HG03432 (cell line): ENCODE data around the gene BSND.
A peak's percentile ranks its signal among the peaks of the same experiment; 100 is the strongest.
"Not testable (repeated sequence)": the region's sequence is repeated elsewhere in the genome, so short reads cannot be mapped to it uniquely, and the experiment has no call there.

Source experiments
- ATAC-seq: cut with Tn5 transposase; IDR thresholded peaks from one replicate; pipeline ENCODE4 v1.9.1; 2021; ENCODE audit warnings: mild to moderate bottlenecking, moderate library complexity; ENCODE audit not compliant: unreplicated experiment

Gene BSND

DNA sequence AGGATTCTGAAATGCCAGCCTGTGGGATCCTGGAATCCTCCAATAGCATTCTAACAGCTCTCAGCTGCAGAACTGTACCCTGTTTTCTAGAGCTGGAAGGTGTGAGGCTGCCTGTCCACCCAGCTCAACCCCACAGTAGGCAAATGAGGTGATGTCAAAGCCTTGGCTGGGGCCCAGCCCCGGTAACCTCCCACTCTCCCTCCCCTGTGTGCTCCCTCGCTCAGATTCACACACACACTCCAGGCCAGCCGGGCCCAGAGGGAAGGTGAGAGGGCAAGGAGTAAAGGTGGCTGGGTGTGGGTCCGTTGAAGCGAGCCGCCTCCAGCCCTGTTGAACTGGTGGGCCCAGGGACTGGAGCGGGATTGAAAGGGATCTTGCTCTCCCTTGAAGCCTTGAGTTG is at the start of gene BSND:
BSND (plus strand) TSS at position 257 of the 400 bp plus-strand sequence. CDS start 254 bp downstream, outside the sequence.
- peak; percentile 63 for ATAC-seq

DNA sequence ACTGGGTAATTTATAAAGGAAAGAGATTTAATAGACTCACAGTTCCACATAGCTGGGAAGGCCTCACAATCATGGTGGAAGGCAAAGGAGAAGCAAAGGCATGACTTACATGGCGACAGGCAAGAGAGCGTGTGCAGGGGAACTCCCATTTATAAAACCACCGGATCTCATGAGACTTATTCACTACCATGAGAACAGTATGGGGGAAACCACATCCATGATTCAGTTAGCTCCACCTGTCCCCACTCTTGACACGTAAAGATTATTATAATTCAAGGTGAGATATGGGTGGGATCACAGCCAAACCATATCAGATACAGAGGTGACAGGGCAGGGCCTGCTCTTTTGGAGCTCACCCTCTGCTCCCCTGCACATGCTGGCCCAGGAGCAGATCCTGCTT is 49.7 kb upstream of the BSND start:
- ATAC-seq, result no peak

DNA sequence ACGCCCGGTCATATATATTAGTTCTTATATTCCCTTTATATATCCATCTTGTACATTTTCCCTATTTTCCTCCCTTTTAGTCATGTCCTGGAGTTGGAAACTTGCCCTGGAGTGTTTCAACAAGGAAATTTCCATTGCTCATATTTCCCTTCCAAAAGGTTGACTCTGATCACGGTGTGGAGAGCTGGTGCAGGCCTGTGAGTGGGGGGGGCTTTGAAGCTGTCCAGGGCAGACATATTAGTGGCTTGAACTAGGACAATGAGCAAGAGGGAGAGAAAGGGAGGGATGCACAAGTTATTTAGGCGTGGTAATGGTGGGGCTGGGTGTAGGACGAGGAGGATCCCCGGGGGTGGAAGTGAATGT is 48.7 kb upstream of the BSND start:
- no peak for ATAC-seq

DNA sequence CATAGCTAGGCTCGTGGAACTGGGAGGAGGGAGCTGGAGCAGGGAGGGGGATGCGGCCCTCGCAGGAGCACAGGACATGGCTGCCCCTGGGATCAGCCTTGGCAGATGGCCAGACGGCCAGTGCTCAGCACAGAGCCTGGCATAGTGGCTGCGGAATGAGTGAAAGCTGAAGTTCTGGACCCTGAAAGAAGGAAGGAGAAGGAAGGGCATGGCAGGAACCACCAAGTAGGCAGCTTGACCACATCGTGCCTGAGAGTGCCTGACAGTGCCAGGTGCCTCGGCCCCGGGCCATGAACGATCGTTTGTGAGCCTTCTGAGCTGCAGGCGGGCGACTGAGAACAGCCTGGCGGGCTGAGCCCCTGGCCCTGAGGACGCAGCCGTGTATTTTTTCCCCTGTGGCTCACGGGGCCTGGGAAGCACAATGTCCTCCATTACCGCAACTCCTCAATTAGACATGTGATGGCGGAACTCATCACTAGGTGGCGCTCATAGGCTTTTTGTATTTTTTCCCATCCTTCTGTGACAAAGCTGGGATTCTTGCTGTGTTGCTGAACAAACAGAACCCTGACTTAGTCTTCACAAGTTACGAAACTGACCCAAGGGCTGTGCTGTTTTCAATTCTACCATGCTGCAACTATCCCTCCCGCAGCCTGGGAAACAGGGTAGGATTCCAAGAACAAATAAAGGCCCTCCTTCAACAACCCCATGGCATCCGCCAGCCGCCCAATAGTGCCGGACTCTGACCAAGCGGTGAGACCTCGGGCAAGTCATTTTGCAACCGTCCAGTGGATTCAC is 48.2 kb upstream of the BSND start:
- peak; percentile 66 for ATAC-seq

DNA sequence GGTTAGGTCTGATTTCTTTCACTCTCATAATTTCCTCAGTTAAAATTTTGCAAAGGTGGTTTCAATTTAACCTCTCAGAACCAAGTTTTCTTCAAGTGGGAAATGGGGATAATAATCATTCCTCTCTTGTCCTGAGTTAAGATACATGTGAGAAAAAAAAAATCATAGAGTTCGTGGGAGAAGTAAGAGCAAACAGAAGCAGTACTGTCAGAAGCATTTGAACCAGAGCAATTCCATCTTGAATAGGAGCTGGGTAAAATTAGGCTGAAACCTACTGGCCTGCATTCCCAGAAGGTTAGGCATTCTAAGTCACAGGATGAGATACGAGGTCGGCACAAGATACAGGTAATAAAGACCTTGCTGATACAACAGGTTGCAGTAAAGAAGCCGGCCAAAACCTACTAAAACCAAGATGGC is 46.9 kb upstream of the BSND start:
- ATAC-seq, result no peak

DNA sequence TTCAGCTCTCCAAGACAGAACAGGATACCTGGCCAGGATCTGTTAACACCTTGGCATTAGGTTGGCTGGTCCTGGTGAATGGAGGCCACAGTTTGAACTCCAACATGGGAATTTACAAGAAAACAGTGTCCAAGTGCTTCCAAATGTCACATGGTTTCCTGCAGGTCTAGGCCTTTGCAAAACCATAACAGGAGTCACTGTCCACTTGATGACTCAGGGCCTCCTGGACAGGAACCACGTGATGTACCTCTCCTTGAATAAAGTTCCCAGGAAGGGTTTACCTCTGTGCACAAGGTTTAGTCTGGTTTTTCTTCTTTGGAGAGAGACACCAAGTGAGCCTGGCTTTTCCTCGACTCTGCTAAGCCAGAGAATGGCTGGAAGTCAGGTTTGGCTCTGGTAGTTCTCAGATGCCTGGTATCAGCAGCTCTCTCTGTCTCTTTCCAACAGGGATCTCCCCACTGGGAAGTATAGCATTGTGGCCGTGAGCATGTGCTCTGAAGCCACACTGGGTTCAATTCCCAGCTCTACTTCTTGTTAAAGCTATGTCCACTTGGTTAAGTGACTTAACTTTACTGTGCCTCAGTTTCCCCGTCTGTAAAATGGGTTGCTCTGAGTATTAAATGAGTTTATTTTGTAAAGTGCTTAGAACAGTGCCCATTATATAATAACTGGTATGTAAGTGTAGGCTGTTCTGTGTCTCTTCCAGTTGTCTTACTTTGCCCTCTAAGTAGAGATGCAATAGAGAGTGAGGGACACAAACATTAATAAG is 45.6 kb upstream of the BSND start:
- ATAC-seq, result no peak

DNA sequence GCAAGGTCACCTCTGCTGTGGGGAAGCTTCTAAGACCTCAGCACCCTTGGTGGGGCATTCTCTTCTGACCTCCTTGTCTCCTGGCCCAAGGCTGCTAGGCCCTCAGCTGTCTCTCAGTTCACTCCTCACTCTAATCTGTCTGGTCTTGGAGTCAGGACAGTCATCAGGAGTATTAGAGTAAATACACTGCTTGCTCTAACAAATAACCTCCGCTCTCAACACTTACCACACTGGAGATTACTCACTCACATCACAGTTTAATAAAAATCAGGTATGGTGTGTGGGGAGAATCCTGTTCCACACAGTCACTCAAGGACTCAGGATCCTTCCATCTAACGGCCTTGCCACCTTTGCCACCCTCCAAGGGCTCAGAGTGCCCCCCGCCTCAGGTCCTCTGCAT is 44.9 kb upstream of the BSND start:
- no peak for ATAC-seq

DNA sequence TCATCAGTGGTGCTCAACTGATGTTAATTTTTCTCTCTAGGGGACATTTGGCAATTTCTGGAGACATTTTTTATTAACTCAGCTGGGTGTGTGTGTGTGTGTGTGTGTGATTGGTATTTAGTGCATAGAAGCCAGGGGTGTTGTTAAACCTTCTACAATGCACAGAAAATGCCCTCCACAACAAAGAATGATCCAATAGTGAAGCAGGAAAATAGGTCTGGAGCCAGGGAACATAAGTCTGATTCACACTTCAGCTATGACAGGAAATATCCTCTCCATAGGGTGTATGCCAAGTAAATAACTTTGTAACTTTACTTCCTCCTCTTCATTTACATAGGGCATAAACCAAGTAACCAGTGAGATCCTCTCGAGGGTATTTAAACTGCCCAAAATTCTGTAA is 43.4 kb upstream of the BSND start:
- ATAC-seq, result no peak

DNA sequence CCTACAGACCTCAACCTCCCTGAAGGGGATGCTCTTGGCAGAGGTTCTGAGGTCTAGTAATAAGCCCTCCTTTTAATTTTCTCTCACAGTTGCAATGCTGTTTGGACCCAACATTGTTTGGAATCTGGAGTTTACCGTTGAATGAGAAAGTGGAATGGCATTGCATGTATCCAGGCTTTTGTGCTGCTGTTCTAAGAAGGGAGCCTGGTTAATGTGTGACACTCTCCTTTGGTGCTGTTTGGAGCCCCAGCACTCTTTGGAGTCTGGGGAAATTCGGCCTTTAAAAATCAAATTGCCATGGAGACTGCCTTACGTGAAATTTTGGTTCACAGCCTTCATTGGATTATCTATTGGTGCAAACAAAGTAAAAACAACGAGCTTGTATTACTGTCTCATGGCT is 42.0 kb upstream of the BSND start:
- no peak for ATAC-seq

DNA sequence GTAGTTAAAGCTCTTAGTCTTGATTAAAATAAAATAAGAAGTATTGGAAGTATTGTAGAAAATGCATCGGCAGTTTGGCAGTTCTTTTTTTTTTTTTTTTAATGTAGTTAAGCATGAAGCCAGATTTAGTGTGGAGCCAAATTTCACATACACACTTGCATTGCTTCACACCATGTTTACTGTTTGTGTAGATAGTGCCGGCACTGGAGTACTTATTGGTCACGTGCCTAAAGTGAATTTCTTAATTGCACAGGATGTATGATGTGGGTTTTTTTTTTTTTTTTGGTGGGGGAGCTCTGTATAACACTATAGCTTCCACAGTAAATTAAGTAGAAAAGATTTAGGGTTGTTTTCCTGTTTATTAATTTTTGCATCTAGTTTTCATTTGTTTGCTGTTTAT is 39.5 kb upstream of the BSND start:
- ATAC-seq, result no peak

DNA sequence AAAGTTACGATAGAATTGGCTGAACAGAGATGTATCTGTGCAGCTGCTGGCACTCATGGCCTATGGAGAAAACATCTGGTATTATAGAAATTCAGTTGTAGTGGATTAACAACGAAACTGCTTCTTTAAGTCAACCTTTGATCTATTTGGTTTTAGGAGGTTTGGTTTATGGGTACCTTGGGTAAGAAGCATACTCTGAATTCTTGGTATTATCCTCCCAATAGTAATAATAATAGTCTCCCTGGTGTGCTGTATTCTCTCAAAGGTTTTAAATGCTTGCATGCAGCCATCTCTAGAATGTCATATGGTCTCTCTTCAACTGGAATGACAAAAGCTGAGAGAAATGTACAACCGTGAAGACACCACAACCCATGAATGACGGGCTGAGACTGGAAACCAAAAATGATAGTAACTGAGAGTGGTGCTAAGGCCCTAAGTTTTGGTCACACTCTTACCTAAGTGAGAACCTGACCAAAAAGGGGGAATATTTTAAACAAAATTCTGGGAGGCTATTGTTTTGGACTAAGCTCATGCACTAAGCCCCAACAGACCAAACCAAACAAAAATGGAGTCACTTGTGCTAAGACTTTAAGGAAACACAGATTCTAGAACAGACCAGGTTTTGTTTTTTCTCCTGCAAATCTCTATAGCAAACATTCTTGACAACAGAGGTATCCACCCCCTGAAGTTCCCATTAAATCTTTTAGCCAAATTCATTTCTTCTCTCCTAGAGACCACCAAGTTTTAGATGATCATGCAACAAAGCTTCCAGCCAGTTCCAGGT is 35.9 kb upstream of the BSND start:
- no peak for ATAC-seq

DNA sequence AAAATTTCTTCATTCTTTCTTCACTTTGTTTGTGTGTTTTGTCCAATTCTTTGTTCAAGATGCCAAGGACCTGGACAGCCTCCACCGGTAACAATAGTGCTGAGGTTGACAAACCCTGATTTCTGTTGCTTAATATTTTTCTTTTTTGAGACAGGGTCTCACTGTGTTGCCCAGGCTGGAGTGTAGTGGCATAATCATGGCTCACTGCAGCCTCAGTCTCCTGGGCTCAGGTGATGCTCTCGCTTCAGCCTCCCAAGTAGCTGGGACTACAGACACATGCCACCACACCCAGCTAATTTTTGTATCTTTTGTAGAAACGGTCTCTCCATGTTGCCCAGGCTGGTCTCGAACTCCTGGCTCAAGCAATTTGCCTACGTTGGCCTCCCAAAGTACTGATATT is 34.9 kb upstream of the BSND start:
- ATAC-seq, result not testable (repeated sequence)

DNA sequence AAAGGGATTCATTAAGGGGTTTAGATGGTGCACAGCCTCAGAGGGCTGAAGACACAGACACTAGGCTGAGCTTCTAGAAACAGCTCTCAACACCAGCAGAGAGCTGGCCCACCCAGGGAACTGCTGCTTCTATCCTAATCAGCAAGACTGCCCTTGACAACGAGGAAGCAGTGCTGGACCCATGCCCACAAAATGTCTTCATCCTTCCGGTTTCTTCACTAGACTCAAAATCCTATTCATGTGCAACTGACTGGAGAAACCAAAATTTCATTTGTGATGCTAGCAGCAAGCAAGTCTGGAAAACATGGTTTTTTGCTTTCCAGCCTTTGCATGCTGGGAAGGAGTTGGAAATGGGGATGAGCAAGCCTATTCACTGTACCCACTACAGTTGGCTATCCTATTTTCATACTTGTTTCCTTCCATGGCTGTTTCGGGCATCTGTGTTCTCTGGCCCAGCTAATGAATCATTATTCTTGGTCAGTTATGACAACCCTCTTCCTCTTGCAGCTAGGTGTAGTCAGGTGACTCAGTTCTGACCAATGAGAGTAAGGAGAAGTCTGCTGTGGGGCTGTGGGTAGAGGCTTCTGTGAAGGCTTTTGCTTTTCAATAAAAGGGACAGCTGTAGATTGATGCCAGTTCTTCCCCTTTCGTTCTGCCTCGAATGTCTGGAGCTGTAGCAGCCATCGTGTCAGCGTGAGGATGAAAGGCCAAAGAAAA is 33.0 kb upstream of the BSND start:
- peak; percentile 92 for ATAC-seq

DNA sequence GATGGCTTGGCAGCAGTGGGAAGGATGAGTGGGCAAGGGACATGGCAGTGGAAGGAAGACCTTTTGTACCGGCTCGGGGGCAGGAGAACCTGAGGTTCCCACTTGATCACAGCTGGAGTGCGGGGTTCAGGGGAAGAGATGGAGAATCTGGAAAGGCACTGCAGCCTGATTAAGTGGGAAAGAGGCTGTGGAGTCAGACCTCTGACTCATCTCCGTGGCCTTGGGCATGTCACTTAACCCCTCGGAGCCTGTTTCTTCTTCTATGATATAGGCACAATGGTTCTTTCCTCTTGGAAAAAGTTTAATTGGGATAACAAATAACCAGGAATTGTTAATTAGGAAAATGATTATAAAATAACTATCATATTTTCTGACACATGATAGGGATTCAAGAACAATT is 31.4 kb upstream of the BSND start:
- no peak for ATAC-seq

DNA sequence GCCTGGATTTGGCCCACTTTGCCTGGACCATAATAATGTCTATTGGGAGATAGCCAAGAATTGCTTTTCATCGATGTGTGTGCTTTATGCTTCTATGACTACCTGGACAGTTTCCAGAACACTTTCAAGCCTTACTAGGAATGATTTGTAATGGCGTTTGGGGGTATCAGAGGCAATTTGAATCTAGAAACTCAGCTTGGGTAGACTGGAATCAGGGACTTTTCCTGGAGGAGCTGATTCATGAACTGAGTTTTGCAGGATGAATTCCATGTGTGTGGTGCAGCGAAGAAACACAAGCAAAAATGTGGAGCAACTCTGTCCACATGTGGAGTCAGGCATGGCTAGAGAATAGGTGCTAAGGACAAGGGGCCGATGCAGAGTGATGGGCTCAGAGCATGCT is 30.2 kb upstream of the BSND start:
- no peak for ATAC-seq

DNA sequence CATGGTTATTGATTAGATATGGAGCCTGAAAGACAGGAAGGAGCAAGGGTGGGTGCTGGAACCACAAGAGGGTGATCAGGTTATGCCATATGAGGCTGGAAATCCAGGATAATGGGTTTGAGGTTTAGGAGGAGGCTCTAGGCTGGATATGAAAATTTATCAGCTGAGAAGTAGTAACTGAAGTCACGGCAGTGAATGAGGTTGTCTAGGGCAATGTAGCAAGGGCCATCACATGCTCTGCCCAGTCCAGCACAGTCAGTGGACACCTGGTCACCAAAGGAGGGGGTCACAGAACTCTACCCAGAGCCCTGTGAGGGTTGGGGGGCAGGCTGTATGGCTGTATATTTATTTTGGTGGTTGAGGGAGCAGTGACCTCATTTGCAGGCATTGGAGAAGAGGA is 28.9 kb upstream of the BSND start:
- ATAC-seq, result no peak

DNA sequence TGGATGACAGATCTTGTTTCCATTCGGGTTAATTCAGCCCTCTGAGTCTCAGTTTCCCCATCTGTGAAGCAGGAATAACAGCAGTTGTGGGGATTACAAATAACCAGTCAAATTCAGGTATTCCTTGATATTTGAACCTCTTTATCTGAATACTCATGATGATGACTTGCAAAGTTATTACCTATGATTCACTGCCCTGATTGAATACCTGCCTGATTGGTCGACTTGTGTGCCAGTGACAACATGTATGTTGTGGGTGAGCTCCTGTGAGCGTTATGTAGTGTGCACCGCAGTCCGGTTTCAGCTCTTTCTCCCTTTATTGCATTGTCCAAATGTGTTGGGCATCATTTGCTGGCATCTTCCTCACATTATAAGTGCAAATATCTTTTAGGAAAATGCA is 27.8 kb upstream of the BSND start:
- ATAC-seq, result no peak

DNA sequence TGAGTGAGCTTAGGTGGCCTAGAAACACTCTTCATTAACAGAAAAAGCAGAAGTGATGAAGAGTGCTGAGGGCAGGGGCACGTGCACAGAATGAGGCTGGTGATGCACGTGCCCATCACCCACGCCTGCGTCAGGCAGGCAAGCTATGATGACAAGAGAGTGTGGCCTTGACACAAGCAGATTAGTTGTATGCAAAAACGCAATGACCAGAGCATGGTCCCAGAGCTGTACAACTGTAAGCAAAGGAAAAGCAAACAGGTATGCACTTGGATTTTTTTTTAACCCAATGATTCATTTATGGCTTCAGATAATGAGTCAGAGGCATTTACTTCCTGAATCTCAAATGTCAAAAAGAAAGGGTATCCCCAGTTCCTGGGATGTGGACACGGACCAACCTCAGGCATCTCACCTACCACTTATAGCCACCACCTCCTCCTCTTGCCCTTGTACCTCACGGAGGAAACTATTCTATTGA is 27.4 kb upstream of the BSND start:
- ATAC-seq, result peak; percentile 93

DNA sequence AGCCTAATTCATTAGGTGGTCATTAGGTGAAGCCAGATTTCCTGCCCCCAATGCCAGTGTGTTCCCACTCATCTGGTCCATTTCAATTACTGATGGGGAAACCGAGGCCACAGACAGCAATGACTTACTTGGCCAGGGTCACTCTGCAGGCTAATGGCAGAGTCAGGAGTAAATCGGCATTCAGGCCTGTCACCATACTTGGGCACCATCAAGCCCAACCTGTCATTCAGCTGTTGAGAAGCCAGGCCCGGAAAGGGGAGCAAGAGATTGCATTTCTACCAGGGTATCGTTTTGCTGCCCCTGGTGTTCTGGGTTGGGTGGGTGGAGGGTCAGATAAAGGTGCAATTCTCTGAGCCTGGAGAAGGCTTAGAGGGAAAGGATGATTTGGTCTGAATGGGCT is 26.3 kb upstream of the BSND start:
- no peak for ATAC-seq

DNA sequence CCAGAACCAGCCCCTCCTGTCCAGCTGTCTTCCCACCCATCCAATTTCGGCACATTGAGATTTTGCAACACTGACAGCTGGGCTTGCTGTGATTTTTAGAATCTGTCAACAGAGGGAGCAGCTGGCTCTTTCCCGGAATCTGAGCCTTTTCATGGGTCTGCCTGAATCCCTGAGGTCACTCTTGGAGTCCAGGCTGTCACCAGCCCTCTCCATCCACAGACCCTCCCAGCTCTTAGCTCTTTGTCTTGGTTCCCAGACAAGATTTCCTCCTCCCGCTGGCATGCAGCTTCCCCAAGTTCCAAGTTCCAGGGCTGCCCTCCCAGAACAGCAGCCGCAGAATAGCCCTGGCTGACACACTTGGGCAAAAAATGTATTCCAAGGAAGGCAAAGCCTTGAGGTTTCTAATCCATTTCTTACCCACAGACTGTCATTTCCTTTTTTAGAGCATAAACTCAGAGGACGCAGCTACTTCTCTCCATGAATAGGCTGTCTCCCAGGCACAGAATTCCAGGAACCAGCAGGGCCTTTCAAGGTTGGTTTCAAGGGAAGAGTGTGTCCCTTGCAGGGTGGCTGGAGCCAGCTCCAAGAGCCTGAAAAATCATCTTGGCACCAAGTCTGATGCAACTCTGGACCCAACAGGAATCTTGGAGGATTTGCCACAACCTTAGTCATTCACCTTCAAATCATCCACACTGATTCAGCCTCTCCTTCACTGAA is 25.4 kb upstream of the BSND start:
- ATAC-seq, result no peak
